H1 (cell line): Measurements from ENCODE around the gene FASN. TPM values are rescaled to one million over a fixed set of nuclear protein-coding genes. Genes with fewer than 3 reads are reported as not detected.

ENCODE experiments used
- CTCF ChIA-PET: fragments of 300-600 bp; sonication (Branson Sonifier 250); formaldehyde crosslinking; loops from one replicate; lab custom pipeline; 2021; ENCODE audit not compliant: partially characterized antibody; lab: Charles Lee
- POLR2A ChIA-PET: fragments of 300-600 bp; sonication (Branson Sonifier 250); formaldehyde crosslinking; loops from one replicate; lab custom pipeline; 2021; ENCODE audit warnings: inconsistent platforms; ENCODE audit not compliant: partially characterized antibody; lab: Charles Lee
- DNase-seq, 2 experiments: peaks; one replicate each; pipeline versions ENCODE4 v3.0.0 to v3.0.0-alpha.2; 2010 to 2022; ENCODE audit warnings: low spot score in 2 of 2, low read depth in 1 of 2, mixed read lengths in 1 of 2
- FAIRE-seq: peaks from 2 replicates; lab custom pipeline; 2011; peaks lifted over from hg19 to GRCh38; lab: Jason Lieb, UNC
- H2AFZ ChIP-seq: 2 replicates; pipeline ENCODE4 v1.8.1; 2012; ENCODE audit warnings: low read length, inconsistent platforms
- H2AK5ac ChIP-seq: 2 replicates; pipeline ENCODE4 v1.6.1; 2013; ENCODE audit warnings: low read depth, low read length
- H2BK120ac ChIP-seq: replicated peaks from 2 replicates; pipeline ENCODE3; 2013; ENCODE audit warnings: low read depth, low read length, inconsistent platforms
- H2BK12ac ChIP-seq: 2 replicates; pipeline ENCODE4 v1.6.1; 2013; ENCODE audit warnings: low read depth, low read length
- H2BK15ac ChIP-seq: 2 replicates; pipeline ENCODE4 v1.6.1; 2013; ENCODE audit warnings: low read length
- H2BK20ac ChIP-seq: 2 replicates; pipeline ENCODE4 v1.6.1; 2013; ENCODE audit warnings: low read length
- H2BK5ac ChIP-seq: 2 replicates; pipeline ENCODE4 v1.6.1; 2013; ENCODE audit warnings: low read depth, low read length
- H3K14ac ChIP-seq: 2 replicates; pipeline ENCODE4 v1.6.1; 2013; ENCODE audit warnings: inconsistent platforms; ENCODE audit not compliant: insufficient read length
- H3K18ac ChIP-seq: 2 replicates; pipeline ENCODE4 v1.6.1; 2013; ENCODE audit warnings: low read length; ENCODE audit errors: extremely low read depth
- H3K23ac ChIP-seq: 2 replicates; pipeline ENCODE4 v1.6.1; 2013; ENCODE audit warnings: inconsistent platforms; ENCODE audit not compliant: insufficient read length
- H3K23me2 ChIP-seq: 2 replicates; pipeline ENCODE4 v1.6.1; 2013; ENCODE audit warnings: low read depth, low read length
- H3K27ac ChIP-seq: 2 replicates; pipeline ENCODE4 v1.6.1; 2011; ENCODE audit warnings: low read depth, low read length, inconsistent platforms
- H3K27me3 ChIP-seq, 4 experiments: replicated peaks in 1 of 4; 1 replicate in 1 of 4; 2 replicates in 3 of 4; pipeline versions ENCODE4 v1.6.1 to v1.8.1; 2011 to 2013; ENCODE audit warnings: low read length in 3 of 4, mild to moderate bottlenecking in 3 of 4, inconsistent platforms in 2 of 4, mixed read lengths in 2 of 4, moderate library complexity in 1 of 4; ENCODE audit not compliant: control insufficient read depth in 3 of 4, insufficient read depth in 3 of 4; ENCODE audit errors: extremely low read depth in 1 of 4
- H3K36me3 ChIP-seq, 4 experiments: 2 replicates each; pipeline versions ENCODE4 v1.6.1 to v1.8.1; 2011 to 2013; ENCODE audit warnings: mild to moderate bottlenecking in 4 of 4, low read length in 3 of 4, moderate library complexity in 2 of 4, control low read depth in 1 of 4, inconsistent platforms in 1 of 4; ENCODE audit not compliant: insufficient read depth in 4 of 4, control insufficient read depth in 2 of 4
- H3K4ac ChIP-seq: replicated peaks from 2 replicates; pipeline ENCODE3; 2013; ENCODE audit warnings: low read length, low read depth, mixed read lengths, inconsistent platforms; ENCODE audit not compliant: insufficient read length
- H3K4me1 ChIP-seq, 4 experiments: replicated peaks in 1 of 4; 1 replicate in 1 of 4; 2 replicates in 3 of 4; pipeline versions ENCODE4 v1.6.1 to v1.8.1; 2011 to 2013; ENCODE audit warnings: low read length in 3 of 4, inconsistent platforms in 2 of 4, mixed read lengths in 1 of 4; ENCODE audit not compliant: insufficient read depth in 4 of 4, control insufficient read depth in 3 of 4
- H3K4me2 ChIP-seq, 2 experiments: 2 replicates each; pipeline versions ENCODE4 v1.6.1 to v1.8.1; 2011 to 2013; ENCODE audit warnings: low read depth in 2 of 2, low read length in 2 of 2, control low read depth in 1 of 2, inconsistent platforms in 1 of 2, mild to moderate bottlenecking in 1 of 2; ENCODE audit not compliant: insufficient read depth in 1 of 2
- H3K4me3 ChIP-seq, 4 experiments: fragments of 200-600, 300-600 bp in 1 of 4; sonication (generic), shearing (Covaris generic), sonication (Bioruptor Twin) in 1 of 4; 2 replicates each; pipeline versions ENCODE4 v1.5.1 to v1.8.1; 2011 to 2016; ENCODE audit warnings: low read length in 4 of 4, low read depth in 3 of 4, control low read depth in 2 of 4, inconsistent platforms in 2 of 4, mild to moderate bottlenecking in 2 of 4, mixed read lengths in 1 of 4, moderate library complexity in 1 of 4; ENCODE audit not compliant: insufficient read depth in 2 of 4; ENCODE audit errors: extremely low read depth in 1 of 4
- H3K56ac ChIP-seq: replicated peaks from 2 replicates; pipeline ENCODE3; 2013; ENCODE audit warnings: low read depth, mild to moderate bottlenecking, mixed read lengths, low read length, inconsistent platforms; ENCODE audit not compliant: insufficient read length
- H3K79me1 ChIP-seq: 2 replicates; pipeline ENCODE4 v1.6.1; 2013; ENCODE audit warnings: low read depth, low read length, control low read depth
- H3K79me2 ChIP-seq, 2 experiments: 2 replicates each; pipeline versions ENCODE4 v1.6.1 to v1.8.1; 2012 to 2013; ENCODE audit warnings: low read length in 2 of 2, mild to moderate bottlenecking in 2 of 2, inconsistent platforms in 1 of 2; ENCODE audit not compliant: insufficient read depth in 2 of 2, control insufficient read depth in 1 of 2
- H3K9ac ChIP-seq, 4 experiments: replicated peaks in 1 of 4; 1 replicate in 1 of 4; 2 replicates in 3 of 4; pipeline versions ENCODE4 v1.6.1 to v1.8.1; 2011 to 2013; ENCODE audit warnings: low read depth in 3 of 4, low read length in 3 of 4, control low read depth in 2 of 4, mild to moderate bottlenecking in 2 of 4, moderate library complexity in 2 of 4, inconsistent platforms in 1 of 4; ENCODE audit errors: extremely low read depth in 1 of 4
- H3K9me3 ChIP-seq, 2 experiments: 2 replicates each; pipeline versions ENCODE4 v1.6.1 to v1.8.1; 2012 to 2013; ENCODE audit warnings: mild to moderate bottlenecking in 2 of 2, moderate library complexity in 2 of 2, control low read depth in 1 of 2, inconsistent platforms in 1 of 2, low read depth in 1 of 2, low read length in 1 of 2, mixed read lengths in 1 of 2; ENCODE audit not compliant: insufficient read depth in 2 of 2
- H4K20me1 ChIP-seq, 2 experiments: replicated peaks in 1 of 2; 2 replicates each; pipeline versions ENCODE3 to v1.8.1; 2011 to 2013; ENCODE audit warnings: inconsistent platforms in 2 of 2, low read length in 2 of 2, mild to moderate bottlenecking in 1 of 2; ENCODE audit not compliant: insufficient read depth in 2 of 2, control insufficient read depth in 1 of 2
- H4K5ac ChIP-seq: 2 replicates; pipeline ENCODE4 v1.6.1; 2013; ENCODE audit warnings: low read length, low read depth, mixed read lengths, inconsistent platforms; ENCODE audit not compliant: insufficient read length
- H4K8ac ChIP-seq: 2 replicates; pipeline ENCODE4 v1.8.0; 2013; ENCODE audit warnings: mild to moderate bottlenecking, moderate library complexity, low read length, inconsistent platforms; ENCODE audit not compliant: insufficient read depth; ENCODE audit errors: extremely low read depth
- H4K91ac ChIP-seq: replicated peaks from 2 replicates; pipeline ENCODE3; 2013; ENCODE audit warnings: low read length, mixed read lengths, inconsistent platforms; ENCODE audit not compliant: insufficient read length
- ASH2L ChIP-seq: fragments of 200-600, 300-600 bp; sonication (generic); IDR thresholded peaks from one replicate; pipeline ENCODE4 v1.7.1; 2017; ENCODE audit warnings: low read length
- EGR1 ChIP-seq: IDR thresholded peaks from 2 replicates; pipeline ENCODE4 v1.6.1; 2011; ENCODE audit warnings: low read depth, low read length, borderline replicate concordance
- GTF2F1 ChIP-seq: IDR thresholded peaks from 2 replicates; pipeline ENCODE4 v1.6.1; 2012; ENCODE audit warnings: low read depth, low read length, improper control_type of control experiment, borderline replicate concordance
- KDM4A ChIP-seq: IDR thresholded peaks from one replicate; pipeline ENCODE4 v1.7.1; 2012; ENCODE audit warnings: low read depth, mild to moderate bottlenecking, moderate library complexity, low read length, inconsistent platforms; ENCODE audit not compliant: severe bottlenecking
- POLR2AphosphoS5 ChIP-seq: IDR thresholded peaks from 2 replicates; pipeline ENCODE4 v1.6.1; 2011; ENCODE audit warnings: low read depth, low read length
- RAD21 ChIP-seq, 2 experiments: IDR thresholded peaks in 1 of 2; conservative IDR thresholded peaks in 1 of 2; 2 replicates each; pipeline ENCODE4 v1.6.1; 2011; ENCODE audit warnings: low read depth in 2 of 2, low read length in 2 of 2, improper control_type of control experiment in 1 of 2, inconsistent platforms in 1 of 2, mild to moderate bottlenecking in 1 of 2, moderate library complexity in 1 of 2
- RBBP5 ChIP-seq: IDR thresholded peaks from 2 replicates; pipeline ENCODE4 v1.7.1; 2012; ENCODE audit warnings: low read depth, mild to moderate bottlenecking, inconsistent platforms, low read length, moderate library complexity, borderline replicate concordance
- SAP30 ChIP-seq: fragments of 300-600 bp; sonication (generic); IDR thresholded peaks from 2 replicates; pipeline ENCODE4 v1.7.1; 2012; ENCODE audit warnings: low read length, moderate library complexity, mild to moderate bottlenecking, inconsistent platforms; ENCODE audit not compliant: insufficient read depth, insufficient replicate concordance
- SIX5 ChIP-seq: IDR thresholded peaks from 2 replicates; pipeline ENCODE4 v1.6.1; 2011; ENCODE audit warnings: mild to moderate bottlenecking, low read depth, low read length
- TEAD4 ChIP-seq: IDR thresholded peaks from 2 replicates; pipeline ENCODE4 v1.6.1; 2012; ENCODE audit warnings: low read depth, low read length, inconsistent platforms, mixed read lengths
- WGBS, 2 experiments: shearing (Covaris generic) in 1 of 2; methylation state at CpG; one replicate each; pipeline versions ENCODE4 v1.1.6 to v1.1.7; 2013 to 2015; ENCODE audit warnings: low lambda C conversion rate in 2 of 2, mixed read lengths in 2 of 2, inconsistent platforms in 1 of 2, low coverage in 1 of 2, missing lambda C conversion rate in 1 of 2; ENCODE audit not compliant: insufficient replicate concordance in 2 of 2, insufficient coverage in 1 of 2, insufficient read length in 1 of 2; ENCODE audit errors: extremely low coverage in 1 of 2, missing lambda C conversion rate in 1 of 2; 5-methylcytosine and 5-hydroxymethylcytosine counted together
- polyA plus RNA-seq, 7 experiments: library from polyadenylated mRNA; depleted of rRNA in 3 of 7; stranded (reverse) in 5 of 7; unstranded in 2 of 7; fragments of >200 nt in 5 of 7; fragments of 200-250 nt in 2 of 7; gene quantifications; 1 replicate in 5 of 7; 2 replicates in 1 of 7; 4 replicates in 1 of 7; pipeline versions ENCODE4 v1.2.1 to v1.2.3, GENCODE V29; 2011 to 2013; ENCODE audit warnings: missing spikeins in 2 of 7, mixed read lengths in 2 of 7
- total RNA-seq: library from RNA; stranded (reverse); fragmentation: NEBNext Ultra II Directional; extraction: Animal tissue kit (Norgen Biotek cat#: 25700); gene quantifications from 2 replicates; pipeline ENCODE4 v1.2.1, GENCODE V29; 2021
- TF ChIP-seq, protein P1 (sequence below): IDR thresholded peaks from 2 replicates; pipeline ENCODE4 v1.6.1; 2012; ENCODE audit warnings: low read length, inconsistent platforms

The FASN gene
- total and polyA plus RNA-seq, 2 of the 8 experiments (the other 6 are each of a cell fraction or from before 2014, with no cell fraction given), result 143 to 561 TPM

DNA sequence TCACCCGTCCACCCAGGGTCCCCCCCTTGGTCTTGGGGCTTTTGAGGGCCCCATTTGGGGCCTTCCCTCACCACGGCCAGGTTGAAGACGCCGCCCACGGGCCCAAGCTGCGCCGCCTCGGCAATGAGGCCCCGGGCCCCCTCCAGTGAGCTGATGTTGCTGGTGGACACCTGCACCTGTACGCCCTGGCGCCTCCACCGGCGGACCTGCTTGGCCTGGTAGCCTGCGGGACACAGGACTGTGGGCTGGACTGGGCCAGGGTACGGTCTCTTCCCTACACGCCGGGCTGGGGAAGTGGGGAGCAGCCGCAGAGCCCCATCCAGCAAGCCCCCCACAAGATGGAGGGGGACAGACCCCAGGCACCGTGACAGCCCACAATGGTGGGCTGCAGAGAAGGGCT, 15.6 kb downstream of the FASN start:
- no peak overlapping the region for H3K27ac ChIP-seq
- TF ChIP-seq GTF2F1 (no peak), KDM4A (no peak), EGR1 (no peak), ASH2L (no peak), SIX5 (no peak), POLR2AphosphoS5 (no peak), RBBP5 (no peak), TEAD4 (no peak), SAP30 (no peak), RAD21 (IDR thresholded peaks at IDR 0.05 in 1 of 2, conservative IDR thresholded peaks at IDR 0.05 in 1 of 2; ENCODE audit: low read depth in 2 of 2, low read length in 2 of 2) (no peak)
- TF ChIP-seq, protein P1, sequence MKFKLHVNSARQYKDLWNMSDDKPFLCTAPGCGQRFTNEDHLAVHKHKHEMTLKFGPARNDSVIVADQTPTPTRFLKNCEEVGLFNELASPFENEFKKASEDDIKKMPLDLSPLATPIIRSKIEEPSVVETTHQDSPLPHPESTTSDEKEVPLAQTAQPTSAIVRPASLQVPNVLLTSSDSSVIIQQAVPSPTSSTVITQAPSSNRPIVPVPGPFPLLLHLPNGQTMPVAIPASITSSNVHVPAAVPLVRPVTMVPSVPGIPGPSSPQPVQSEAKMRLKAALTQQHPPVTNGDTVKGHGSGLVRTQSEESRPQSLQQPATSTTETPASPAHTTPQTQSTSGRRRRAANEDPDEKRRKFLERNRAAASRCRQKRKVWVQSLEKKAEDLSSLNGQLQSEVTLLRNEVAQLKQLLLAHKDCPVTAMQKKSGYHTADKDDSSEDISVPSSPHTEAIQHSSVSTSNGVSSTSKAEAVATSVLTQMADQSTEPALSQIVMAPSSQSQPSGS, result no peak
- H4K20me1 ChIP-seq, result peaks cover 30 to 65% of the 10 kb centered on the region in 2 experiments
- no peak overlapping the region for H2BK20ac ChIP-seq
- no peak overlapping the region for H2BK120ac ChIP-seq
- H3K23ac ChIP-seq, result no peak overlapping the region
- H3K27me3 ChIP-seq, result no peaks in the 10 kb centered on the region
- FAIRE-seq (no peak), DNase-seq (no peak)
- no peak overlapping the region for H3K56ac ChIP-seq
- no peak overlapping the region for H3K4me3 ChIP-seq
- CTCF ChIA-PET, result interaction anchor here (1.0 to 2.9 kb wide), 4 partner anchors 52 to 74 kb away, joined by 3 to 13 read pairs (median 6); no protein-coding TSS in a partner anchor
- no peak overlapping the region for H3K18ac ChIP-seq
- no peak overlapping the region for H3K4me2 ChIP-seq
- H3K79me2 ChIP-seq, result no peaks in the 10 kb centered on the region
- H3K9me3 ChIP-seq, result no peaks in the 10 kb centered on the region
- H2BK12ac ChIP-seq, result no peak overlapping the region
- no peak overlapping the region for H3K9ac ChIP-seq
- no peak overlapping the region for H2AK5ac ChIP-seq
- POLR2A ChIA-PET, result interaction anchor here (0.8 to 12.5 kb wide), 9 partner anchors 7 to 52 kb away, joined by 3 to 105 read pairs (median 6); partner anchors contain the start of gene FASN
- 88% methylated on average over 15 of the region's 19 CpGs; no CpG with 5 or more reads in 1 of the 2 experiments for WGBS, 2 experiments
- H4K8ac ChIP-seq, result no peak overlapping the region
- peaks cover 7% of the 10 kb centered on the region for H3K79me1 ChIP-seq
- H3K14ac ChIP-seq, result no peak overlapping the region
- no peak overlapping the region for H2BK5ac ChIP-seq
- peaks cover 63 to 96% (median 81%) of the 10 kb centered on the region in 4 experiments for H3K36me3 ChIP-seq
- no peak overlapping the region for H4K91ac ChIP-seq
- H2BK15ac ChIP-seq, result no peak overlapping the region
- H3K4me1 ChIP-seq, result no peaks in the 10 kb centered on the region
- no peak overlapping the region for H3K4ac ChIP-seq
- H2AFZ ChIP-seq, result no peak overlapping the region
- H4K5ac ChIP-seq, result no peak overlapping the region
- no peaks in the 10 kb centered on the region for H3K23me2 ChIP-seq
